KBM-7 (cell line): ENCODE results near the gene TNFAIP8L1.
A peak's percentile ranks its signal among the peaks of the same experiment; 100 is the strongest.

Experiments
- DNase-seq: peaks from one replicate; pipeline ENCODE4 v3.0.0-alpha.2; 2015
- in situ Hi-C: fragments of 300-500 bp; cut with MboI; formaldehyde crosslinking; loops from 2 replicates; pipeline ENCODE4 v1.14.3; 2020; ENCODE audit warnings: low sequenced_read_pairs, low pct_unique_long_range_greater_than_20kb, mixed read lengths

The TNFAIP8L1 gene

GRCh38 chr19:4606921-4607678 lies 32.2 kb upstream of the TNFAIP8L1 start:
- in situ Hi-C loops = no loop called here
- DNase-seq = no peak

DNA sequence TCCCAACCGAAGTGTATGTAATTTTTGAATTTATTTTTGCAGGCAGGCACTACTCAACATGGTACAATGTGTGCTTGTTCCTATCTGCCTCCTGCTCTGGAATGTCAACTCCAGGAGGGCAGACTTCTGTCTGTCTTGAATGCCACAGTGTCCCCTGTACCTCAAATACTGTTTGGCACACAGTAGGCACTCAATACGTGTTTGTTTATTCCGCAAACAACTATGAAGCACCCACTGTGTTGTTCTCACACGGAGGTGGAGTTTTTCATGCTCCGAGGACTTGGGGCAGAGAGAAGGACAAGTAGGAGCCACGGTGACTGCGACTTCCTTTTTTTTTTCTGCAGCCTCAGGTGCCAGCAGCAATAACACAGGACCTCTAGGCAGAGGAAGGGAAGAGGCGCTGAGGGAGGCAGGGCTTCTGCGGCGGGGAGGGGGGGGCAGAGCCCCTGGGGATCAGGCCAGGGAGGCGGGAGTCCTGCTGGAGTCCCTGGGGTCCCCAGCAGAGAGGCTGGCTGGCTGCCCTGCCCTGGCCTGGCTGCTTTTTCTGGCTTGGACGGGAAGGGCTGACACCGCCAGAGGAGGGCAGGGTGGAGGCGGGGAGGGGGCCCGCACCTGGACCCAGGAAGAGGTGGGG lies 29.3 kb upstream of the TNFAIP8L1 start:
- DNase-seq = peak; percentile 82
- in situ Hi-C loops = no loop called here

GRCh38 chr19:4613254-4613751 lies 26.0 kb upstream of the TNFAIP8L1 start:
- in situ Hi-C loops = no loop called here
- no peak for DNase-seq

DNA sequence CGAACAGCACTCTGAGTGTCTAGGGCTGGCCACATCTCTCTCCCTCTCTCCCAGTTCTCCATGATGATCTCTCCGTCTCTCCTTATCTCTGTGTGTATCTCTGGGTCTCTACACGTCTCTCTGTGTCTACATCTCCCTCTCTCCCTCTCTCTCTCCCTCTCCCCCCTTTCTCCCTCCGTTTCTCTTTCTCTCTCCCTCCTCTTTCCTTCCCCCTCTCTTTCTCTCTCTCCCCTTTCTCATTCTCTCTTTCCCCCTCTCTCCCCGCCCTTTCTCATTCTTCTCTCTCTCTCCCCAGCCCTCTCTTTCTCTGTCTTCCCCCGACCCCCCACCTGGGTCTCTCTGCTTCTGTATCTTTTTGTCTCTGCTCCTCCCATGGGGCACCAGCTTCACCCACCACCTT lies 21.3 kb upstream of the TNFAIP8L1 start:
- in situ Hi-C loops = no loop called here
- no peak for DNase-seq

DNA sequence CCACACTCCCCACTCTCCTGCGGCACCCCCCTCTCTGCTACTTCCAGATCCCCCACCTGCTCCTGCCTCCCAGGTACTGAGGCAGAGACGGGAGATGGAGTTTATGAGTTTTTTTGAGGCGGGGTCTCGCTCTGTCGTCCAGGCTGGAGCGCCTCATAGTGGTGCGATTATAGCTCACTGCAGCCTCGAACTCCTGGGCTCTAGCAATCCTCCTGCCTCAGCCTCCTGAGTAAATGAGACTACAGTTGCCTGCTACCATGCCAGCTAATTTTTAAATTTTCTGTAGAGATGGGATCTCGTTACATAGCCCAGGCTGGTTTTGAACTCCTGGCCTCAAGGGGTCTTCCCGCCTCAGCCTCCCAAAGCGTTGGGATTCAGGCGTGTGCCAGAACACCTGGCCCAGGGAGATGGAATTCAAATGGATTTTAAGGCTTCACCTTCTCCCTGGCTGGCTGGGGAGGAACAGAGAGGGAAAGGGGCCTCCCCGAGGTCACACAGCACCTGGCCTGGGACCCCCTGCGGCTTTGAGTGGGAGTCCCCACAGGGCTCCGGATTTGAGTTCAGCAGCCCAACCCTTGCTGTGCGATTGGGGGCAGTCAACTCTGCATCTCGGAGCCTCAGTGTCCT lies 19.5 kb upstream of the TNFAIP8L1 start:
- no peak for DNase-seq
- in situ Hi-C loops = no loop called here

GRCh38 chr19:4620675-4621074 lies 18.6 kb upstream of the TNFAIP8L1 start:
- no peak for DNase-seq
- in situ Hi-C loops = no loop called here

DNA sequence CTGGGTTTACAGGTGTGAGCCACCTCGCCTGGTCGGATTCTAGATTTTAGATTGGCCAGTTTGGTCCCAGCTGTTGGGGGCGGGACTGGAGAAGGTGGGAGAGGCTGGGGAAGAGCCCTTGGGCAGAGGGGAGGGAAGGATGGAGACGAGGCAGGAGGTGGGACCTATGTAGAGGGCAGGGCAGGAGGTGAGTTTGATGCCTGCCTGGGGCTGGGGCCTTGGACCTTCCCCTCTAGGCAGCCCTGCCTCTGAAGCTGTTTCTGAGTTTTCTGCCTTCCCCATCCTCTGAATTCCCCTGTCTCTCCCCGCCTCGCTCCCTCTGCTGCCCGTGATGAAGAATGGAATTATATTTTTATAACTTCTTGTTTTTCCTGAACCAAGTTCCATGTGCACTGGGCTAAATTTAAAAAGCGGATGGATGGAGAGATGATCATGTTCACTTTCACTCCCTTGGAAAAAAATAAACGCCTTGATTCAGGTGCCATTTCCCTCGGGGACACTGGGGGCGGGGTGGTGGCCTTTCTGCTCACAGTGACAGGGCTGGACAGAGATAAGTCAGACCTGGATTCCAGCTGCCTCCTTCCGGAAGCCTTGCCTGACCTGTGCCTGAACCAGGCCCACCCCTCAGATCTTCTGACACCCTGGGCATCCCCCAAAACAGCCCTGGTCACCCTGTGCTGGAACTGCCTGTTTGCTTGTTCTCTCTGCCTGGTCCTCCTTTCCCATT lies 16.5 kb upstream of the TNFAIP8L1 start:
- no peak for DNase-seq
- in situ Hi-C loops = no loop called here

DNA sequence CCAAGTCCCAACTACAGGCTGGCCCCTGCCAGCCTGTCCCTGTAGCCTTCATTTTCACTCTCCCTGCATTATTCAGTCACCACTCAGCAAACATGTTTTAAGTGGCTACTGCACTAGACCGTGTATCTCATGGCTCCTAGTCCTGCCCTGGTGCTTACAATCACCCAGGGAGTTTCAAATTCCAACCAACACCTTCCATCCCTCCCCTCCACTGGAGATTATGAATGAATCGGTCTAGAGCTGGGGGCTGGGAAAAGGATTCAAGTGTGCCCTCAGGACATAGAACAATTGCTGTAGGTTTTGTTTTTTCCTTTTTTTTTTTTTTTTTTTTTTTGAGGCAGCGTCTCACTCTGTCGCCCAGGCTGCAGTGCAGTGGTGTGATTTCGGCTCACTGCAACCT lies 15.0 kb upstream of the TNFAIP8L1 start:
- DNase-seq = no peak
- in situ Hi-C loops = no loop called here

DNA sequence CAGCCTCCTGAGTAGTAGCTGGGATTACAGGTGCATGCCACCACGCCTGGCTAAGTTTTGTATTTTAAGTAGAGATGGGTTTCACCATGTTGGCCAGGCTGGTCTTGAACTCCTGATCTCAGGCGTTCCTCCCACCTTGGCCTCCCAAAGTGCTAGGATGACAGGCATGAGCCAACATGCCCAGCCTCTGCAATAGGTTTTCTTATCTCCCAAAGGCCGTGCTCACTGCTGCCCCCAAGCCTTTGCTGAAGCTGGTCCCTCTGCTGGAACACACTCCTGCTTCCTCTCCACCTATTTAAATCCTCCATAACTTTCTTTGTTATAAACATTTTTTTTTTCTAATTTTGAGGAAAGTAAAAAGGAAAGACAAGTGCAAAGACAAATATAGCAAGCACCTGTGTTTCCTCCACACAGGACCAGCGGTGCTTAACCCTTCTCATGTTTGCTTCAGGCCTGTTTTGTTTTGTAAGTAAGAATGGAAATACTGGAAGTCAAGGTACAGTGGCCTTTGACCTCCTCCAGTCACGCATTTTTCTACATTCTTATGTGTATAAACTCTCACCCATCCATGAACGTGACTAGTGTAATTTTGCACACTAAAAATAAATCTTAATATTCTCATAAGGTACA lies 14.5 kb upstream of the TNFAIP8L1 start:
- in situ Hi-C loops = no loop called here
- peak; percentile 81 for DNase-seq

- DNase-seq = peak; percentile 92
- in situ Hi-C loops = no loop called here
Measured at GRCh38 chr19:4633140-4633967, 6.0 kb upstream of the TNFAIP8L1 start.

GRCh38 chr19:4635754-4636116 lies 3.6 kb upstream of the TNFAIP8L1 start:
- in situ Hi-C loops = no loop called here
- DNase-seq = no peak

DNA sequence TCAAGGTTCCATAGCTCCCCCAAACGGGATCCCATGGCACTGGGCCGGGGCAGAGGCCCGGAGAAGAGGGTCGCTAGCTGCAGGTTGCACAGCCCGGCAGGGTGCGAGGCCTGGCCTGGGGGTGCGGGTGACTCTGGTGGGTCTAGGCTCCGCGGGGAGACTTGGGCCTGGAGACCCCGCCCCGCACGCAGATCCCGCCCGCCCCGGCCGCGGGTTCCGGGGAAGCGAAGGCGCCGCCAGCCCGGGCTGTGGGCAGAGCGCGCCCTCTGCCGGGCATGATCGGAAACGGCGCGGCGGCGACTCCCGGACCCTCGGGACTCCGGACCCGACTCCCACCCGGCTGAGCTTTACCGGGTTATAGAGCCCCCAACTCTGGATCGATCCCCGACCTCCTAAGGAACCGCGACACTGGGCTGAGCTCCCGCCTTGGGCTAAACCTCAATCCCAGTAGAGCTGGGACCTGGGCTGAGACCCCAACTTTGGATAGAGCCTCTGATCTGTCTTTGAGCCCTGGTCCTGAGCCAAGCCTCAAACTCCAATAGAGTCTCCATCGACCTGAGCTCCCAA lies 3.1 kb upstream of the TNFAIP8L1 start:
- peak; percentile 73 for DNase-seq
- in situ Hi-C loops = no loop called here

GRCh38 chr19:4636761-4637160 lies 2.6 kb upstream of the TNFAIP8L1 start:
- in situ Hi-C loops = no loop called here
- no peak for DNase-seq

- DNase-seq = no peak
- in situ Hi-C loops = no loop called here
Measured at GRCh38 chr19:4638317-4638716, 999 bp upstream of the TNFAIP8L1 start.

DNA sequence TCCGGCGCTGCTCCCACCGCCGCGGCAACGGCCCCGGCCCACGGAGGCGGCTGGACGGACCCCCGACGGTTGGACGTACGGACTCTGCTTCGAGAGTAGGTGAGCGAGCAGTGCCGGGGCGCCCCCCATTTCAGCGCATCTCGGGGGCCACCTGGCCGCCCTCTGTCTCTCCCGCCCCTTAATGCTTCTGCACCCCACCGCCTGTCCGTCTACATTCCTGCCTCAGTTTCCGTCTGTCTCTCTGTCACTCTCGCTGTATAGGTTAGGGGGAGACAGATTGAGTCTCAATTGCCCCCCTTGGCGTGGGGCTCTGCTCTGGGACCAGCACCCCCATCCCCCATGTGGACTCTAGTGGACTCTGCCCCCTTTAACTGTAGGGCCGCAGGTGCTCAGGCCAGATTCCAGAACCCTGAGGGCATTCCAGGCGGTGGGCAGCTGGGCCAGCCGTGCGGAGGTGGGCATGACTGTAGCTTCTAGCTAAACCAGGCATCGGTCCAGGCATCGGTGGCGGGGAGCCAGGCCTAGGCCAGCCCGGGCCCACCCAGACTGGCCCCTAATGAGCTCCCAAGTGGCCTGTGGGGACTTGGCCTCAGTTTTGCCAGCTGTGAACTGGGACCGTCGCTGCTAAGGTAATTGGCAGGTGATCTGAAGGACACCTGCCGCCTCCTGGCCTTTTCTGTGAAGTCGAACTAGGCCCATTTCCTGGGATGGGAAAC lies 373 bp downstream of the TNFAIP8L1 start:
- DNase-seq = no peak
- in situ Hi-C loops = no loop called here

DNA sequence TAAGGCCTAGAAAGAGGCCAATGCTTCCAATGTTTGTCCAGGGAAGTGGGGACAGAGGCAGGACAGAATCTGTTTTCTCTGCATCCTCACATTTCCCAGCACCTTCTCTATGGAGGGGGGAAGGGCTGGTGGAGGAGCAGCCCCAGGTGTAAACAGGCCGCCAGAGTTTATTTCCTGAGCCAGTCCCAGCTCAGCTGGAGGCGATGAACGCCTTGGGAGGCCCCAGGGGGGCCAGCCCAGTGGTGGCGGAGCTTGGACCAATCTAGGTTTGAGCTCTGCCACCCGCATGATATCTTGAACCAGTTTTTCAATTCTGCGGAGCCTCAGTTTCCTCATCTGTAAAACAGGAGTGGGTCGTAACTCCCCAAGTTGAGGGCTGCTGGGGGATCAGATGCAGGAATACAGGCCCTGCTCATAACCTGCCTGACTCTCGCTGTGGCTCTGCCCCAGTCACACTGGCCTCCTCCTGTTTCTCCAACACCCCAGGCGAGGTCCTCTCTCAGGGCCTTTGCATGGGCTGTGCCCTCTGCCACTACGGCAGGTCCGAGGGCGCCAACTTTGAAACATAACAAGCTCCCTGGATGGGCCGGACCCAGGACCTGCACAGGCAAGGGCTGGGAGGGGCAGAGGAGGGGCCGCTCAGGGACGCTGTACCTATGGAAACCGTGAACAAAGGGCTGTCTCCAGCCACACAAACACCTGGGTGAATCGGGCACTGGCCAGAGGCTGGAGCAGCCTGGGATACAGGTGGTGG lies 1.1 kb downstream of the TNFAIP8L1 start:
- in situ Hi-C loops = no loop called here
- DNase-seq = no peak

GRCh38 chr19:4641132-4641531 lies 1.8 kb downstream of the TNFAIP8L1 start:
- in situ Hi-C loops = no loop called here
- no peak for DNase-seq
